Fibroblast of gingiva (primary cell): ENCODE data around the gene DDX60.

Experiments used
- DNase-seq: peaks from one replicate; pipeline ENCODE4 v3.0.0-alpha.2; 2011; ENCODE audit warnings: low read depth

DDX60 gene

GRCh38 chr4:168208957-168209614 lies 109.5 kb downstream of the DDX60 start:
- no peak for DNase-seq

DNA sequence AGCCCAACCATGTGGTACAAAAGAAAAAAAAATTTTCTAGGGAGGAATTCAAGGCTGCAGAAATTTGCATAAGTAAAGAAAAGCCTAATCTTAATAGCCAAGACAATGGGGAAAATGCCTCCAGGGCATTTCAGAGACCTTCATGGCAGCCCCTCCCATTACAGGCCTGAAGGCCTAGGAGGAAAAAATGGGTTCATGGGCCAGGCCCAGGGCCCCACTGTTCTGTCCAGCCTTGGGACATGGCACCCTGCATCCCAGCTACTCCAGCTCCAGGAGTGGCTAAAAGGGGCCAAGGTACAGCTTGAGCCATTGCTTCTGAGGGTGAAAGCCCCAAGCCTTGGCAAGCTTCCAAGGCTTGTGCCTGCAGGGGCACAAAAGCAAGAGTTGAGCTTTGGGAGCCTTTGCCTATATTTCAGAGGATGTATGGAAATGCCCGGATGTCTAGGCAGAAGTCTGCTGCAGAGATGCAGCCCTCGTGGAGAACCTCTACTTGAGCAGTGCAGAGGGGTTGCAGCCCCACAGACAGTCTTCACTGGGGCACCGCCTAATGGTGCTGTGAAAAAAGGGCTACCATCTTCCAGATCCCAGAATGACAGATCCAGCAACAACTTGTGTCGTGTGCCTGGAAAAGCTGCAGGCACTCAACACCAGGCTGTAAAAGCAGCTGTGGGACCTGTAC lies 115.2 kb downstream of the DDX60 start:
- DNase-seq, result no peak

GRCh38 chr4:168200685-168201084 lies 117.9 kb downstream of the DDX60 start:
- DNase-seq, result no peak

DNA sequence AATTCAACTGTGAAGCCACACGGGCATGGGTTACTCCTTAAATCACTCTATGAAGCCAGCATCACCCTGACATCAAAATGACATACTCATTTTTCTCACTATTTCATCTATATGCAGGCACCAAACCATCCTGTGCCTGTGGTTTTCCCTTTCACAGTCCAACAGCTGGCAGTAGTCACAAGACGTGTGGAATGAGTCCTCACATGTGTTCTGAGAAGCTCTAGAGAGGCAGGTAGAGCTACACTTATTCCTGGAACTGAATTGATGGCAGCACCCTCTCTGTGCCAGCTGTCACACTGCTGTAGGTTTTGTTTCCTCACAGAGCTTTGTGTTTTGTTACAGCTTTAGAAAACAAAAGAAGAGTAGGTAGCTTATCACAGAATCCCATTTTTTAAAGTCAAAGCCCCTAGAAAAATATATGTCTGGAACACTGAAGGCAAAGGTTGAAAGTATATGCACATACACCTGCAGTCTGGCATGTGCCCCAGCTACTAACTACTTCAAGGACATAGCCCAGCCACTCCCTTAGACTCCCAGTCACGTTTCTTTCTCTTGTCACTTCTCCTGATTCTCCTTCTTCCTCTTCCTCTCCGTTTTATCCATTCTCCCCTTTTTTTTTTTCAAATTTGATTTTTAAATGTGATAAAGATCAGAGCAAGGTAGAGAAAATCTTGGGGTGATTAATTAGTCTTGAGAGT lies 119.1 kb downstream of the DDX60 start:
- no peak for DNase-seq

GRCh38 chr4:168197926-168198325 lies 120.6 kb downstream of the DDX60 start:
- no peak for DNase-seq

GRCh38 chr4:168188754-168189153 lies 129.8 kb downstream of the DDX60 start:
- no peak for DNase-seq

GRCh38 chr4:168183717-168184571 lies 134.6 kb downstream of the DDX60 start:
- DNase-seq, result peak; percentile 27

- no peak for DNase-seq
Observed at GRCh38 chr4:168177546-168178149, 140.9 kb downstream of the DDX60 start.

DNA sequence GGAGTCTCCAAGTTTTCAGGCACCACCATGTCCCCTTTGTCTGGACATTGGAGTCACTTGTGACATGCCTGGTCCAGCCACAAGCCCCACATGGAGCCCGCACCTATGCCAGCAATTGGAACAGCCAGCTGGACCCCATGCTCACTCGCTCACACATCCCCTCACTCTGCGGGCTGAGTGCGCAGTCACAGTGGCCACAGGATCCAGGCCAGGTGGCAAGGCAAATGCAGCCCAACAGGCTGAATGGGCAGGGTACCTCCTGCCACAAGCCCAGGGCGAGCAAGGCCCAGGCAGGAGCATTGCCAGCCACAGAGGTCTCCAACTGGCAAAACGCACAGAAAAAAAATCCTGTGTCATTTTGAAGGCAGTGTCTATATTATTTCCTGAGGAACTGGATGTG lies 144.2 kb downstream of the DDX60 start:
- no peak for DNase-seq

DNA sequence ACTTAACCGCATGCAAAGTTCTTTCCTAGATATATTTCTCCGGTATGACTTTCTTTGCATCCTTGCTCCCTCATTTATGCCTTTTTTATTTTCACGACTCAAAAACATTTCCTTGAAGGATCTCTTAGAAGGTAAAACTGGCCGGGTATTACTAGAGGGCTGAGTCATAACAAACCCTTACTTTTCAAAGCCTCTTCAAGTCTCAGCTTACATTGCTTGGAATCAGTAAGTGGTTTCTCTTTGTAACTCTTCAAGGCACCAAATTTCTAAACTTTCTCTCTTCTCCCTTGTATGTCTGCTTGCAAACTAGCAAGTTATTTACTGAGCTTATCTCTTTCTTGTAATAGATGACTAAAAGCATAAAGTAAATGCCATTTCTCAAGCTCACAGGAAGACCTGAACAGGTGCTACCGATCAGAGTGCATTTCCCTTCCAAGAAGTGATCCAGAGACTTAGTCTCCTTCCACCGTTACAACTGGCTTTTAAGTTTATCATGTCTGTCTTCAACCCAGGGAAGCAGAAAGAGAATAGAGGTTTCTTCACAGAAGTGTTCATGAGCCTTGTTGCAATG lies 150.8 kb downstream of the DDX60 start:
- no peak for DNase-seq
